Measurements from ENCODE around the gene ACSBG1. TPM values are rescaled to one million over a fixed set of nuclear protein-coding genes. Genes with fewer than 3 reads are reported as not detected.

ACSBG1 gene
- total RNA-seq, 3 donors from 2014 or later: 1.9 to 2.0 TPM; not detected in 1

- H3K9me3 ChIP-seq: no peaks in the 10 kb centered on the region
- H3K27ac ChIP-seq: no peak overlapping the region
- H3K4me1 ChIP-seq: no peaks in the 10 kb centered on the region
- H3K27me3 ChIP-seq: no peaks in the 10 kb centered on the region
- H3K36me3 ChIP-seq: peaks cover 6% of the 10 kb centered on the region
- H3K4me3 ChIP-seq: no peak overlapping the region
- TF ChIP-seq POLR2A (IDR thresholded peaks at IDR 0.05): no peak
- no peak for TF ChIP-seq CTCF (IDR thresholded peaks at IDR 0.05)
- TF ChIP-seq POLR2AphosphoS5 (IDR thresholded peaks at IDR 0.05): no peak
- intact Hi-C loops (cut with DNase I; ENCODE audit: low total_unique reads): no loop called here
- DNase-seq (ENCODE audit: low spot score in 2 of 2): no peak
Measured at GRCh38 chr15:78175330-78175729, 59.0 kb downstream of the ACSBG1 start.

GRCh38 chr15:78174401-78174800, 60.0 kb downstream of the ACSBG1 start:
- TF ChIP-seq POLR2A (IDR thresholded peaks at IDR 0.05) (no peak), POLR2AphosphoS5 (IDR thresholded peaks at IDR 0.05) (no peak), CTCF (IDR thresholded peaks at IDR 0.05) (no peak)
- Histone ChIP-seq H3K4me3 (no peak overlapping the region), H3K36me3 (peaks cover 6% of the 10 kb centered on the region), H3K9me3 (no peaks in the 10 kb centered on the region), H3K27me3 (no peaks in the 10 kb centered on the region), H3K4me1 (no peaks in the 10 kb centered on the region), H3K27ac (no peak overlapping the region)
- intact Hi-C loops (cut with DNase I; ENCODE audit: low total_unique reads): no loop called here
- no peak for DNase-seq (ENCODE audit: low spot score in 2 of 2)

- no peak overlapping the region for H3K27ac ChIP-seq
- H3K27me3 ChIP-seq: no peaks in the 10 kb centered on the region
- peaks cover 6% of the 10 kb centered on the region for H3K36me3 ChIP-seq
- TF ChIP-seq CTCF (IDR thresholded peaks at IDR 0.05): no peak
- TF ChIP-seq POLR2AphosphoS5 (IDR thresholded peaks at IDR 0.05): no peak
- no peak for TF ChIP-seq POLR2A (IDR thresholded peaks at IDR 0.05)
- H3K9me3 ChIP-seq: no peaks in the 10 kb centered on the region
- no peaks in the 10 kb centered on the region for H3K4me1 ChIP-seq
- no peak for DNase-seq (ENCODE audit: low spot score in 2 of 2)
- intact Hi-C loops (cut with DNase I; ENCODE audit: low total_unique reads): no loop called here
- no peak overlapping the region for H3K4me3 ChIP-seq
Measured at GRCh38 chr15:78171864-78172472, 62.4 kb downstream of the ACSBG1 start.

- H3K4me3 ChIP-seq: no peak overlapping the region
- no peaks in the 10 kb centered on the region for H3K4me1 ChIP-seq
- TF ChIP-seq CTCF (IDR thresholded peaks at IDR 0.05) (no peak), POLR2AphosphoS5 (IDR thresholded peaks at IDR 0.05) (no peak), POLR2A (IDR thresholded peaks at IDR 0.05) (no peak)
- no peaks in the 10 kb centered on the region for H3K9me3 ChIP-seq
- H3K36me3 ChIP-seq: peaks cover 6% of the 10 kb centered on the region
- no peak overlapping the region for H3K27ac ChIP-seq
- no peaks in the 10 kb centered on the region for H3K27me3 ChIP-seq
- no peak for DNase-seq (ENCODE audit: low spot score in 2 of 2)
- intact Hi-C loops (cut with DNase I; ENCODE audit: low total_unique reads): no loop called here
Measured at GRCh38 chr15:78170848-78171773, 63.3 kb downstream of the ACSBG1 start.

- H3K4me1 ChIP-seq: no peaks in the 10 kb centered on the region
- H3K9me3 ChIP-seq: no peaks in the 10 kb centered on the region
- peaks cover 6% of the 10 kb centered on the region for H3K36me3 ChIP-seq
- H3K27ac ChIP-seq: no peak overlapping the region
- no peak overlapping the region for H3K4me3 ChIP-seq
- TF ChIP-seq POLR2AphosphoS5 (IDR thresholded peaks at IDR 0.05) (no peak), POLR2A (IDR thresholded peaks at IDR 0.05) (no peak), CTCF (IDR thresholded peaks at IDR 0.05) (no peak)
- no peaks in the 10 kb centered on the region for H3K27me3 ChIP-seq
- no peak for DNase-seq (ENCODE audit: low spot score in 2 of 2)
- intact Hi-C loops (cut with DNase I; ENCODE audit: low total_unique reads): no loop called here
Measured at GRCh38 chr15:78168608-78169007, 65.8 kb downstream of the ACSBG1 start.

All from breast epithelium (tissue), 4 donors.